CD14-positive monocyte (primary cell): ENCODE measurements around the gene EXOSC2. TPM values are rescaled to one million over a fixed set of nuclear protein-coding genes. Genes with fewer than 3 reads are reported as not detected.
A peak's percentile ranks its signal among the peaks of the same experiment; 100 is the strongest.

Source experiments
- DNase-seq, 3 donors: peaks; one replicate each; pipeline ENCODE4 v3.0.0-alpha.2; 2011 to 2022
- H2AFZ ChIP-seq: 2 replicates; pipeline ENCODE4 v1.6.0; 2012; ENCODE audit warnings: mild to moderate bottlenecking, low read depth, low read length, inconsistent platforms; ENCODE audit not compliant: insufficient read depth, poor library complexity, severe bottlenecking
- H3K27ac ChIP-seq, 2 donors: 1 replicate in 1 of 2; 2 replicates in 1 of 2; pipeline ENCODE4 v1.5.1; 2012 to 2013; ENCODE audit warnings: low read length in 2 of 2, control low read depth in 1 of 2, inconsistent platforms in 1 of 2, low read depth in 1 of 2, mild to moderate bottlenecking in 1 of 2
- H3K27me3 ChIP-seq, 2 donors: one replicate each; pipeline versions ENCODE4 v1.6.0 to v1.6.1; 2011 to 2013; ENCODE audit warnings: low read length in 2 of 2; ENCODE audit not compliant: control insufficient read depth in 2 of 2, insufficient read depth in 2 of 2
- H3K36me3 ChIP-seq, 2 donors: replicated peaks in 1 of 2; 1 replicate in 1 of 2; 2 replicates in 1 of 2; pipeline versions ENCODE4 v1.5.1 to v1.6.1; 2012 to 2013; ENCODE audit warnings: low read length in 2 of 2, control low read depth in 1 of 2, inconsistent platforms in 1 of 2, mild to moderate bottlenecking in 1 of 2; ENCODE audit not compliant: insufficient read depth in 2 of 2, control insufficient read depth in 1 of 2
- H3K4me1 ChIP-seq, 2 donors: 1 replicate in 1 of 2; 2 replicates in 1 of 2; pipeline versions ENCODE4 v1.5.1 to v1.6.1; 2012 to 2013; ENCODE audit warnings: low read length in 2 of 2, control low read depth in 1 of 2, inconsistent platforms in 1 of 2, mild to moderate bottlenecking in 1 of 2, moderate library complexity in 1 of 2; ENCODE audit not compliant: insufficient read depth in 2 of 2, control insufficient read depth in 1 of 2
- H3K4me2 ChIP-seq: replicated peaks from 2 replicates; pipeline ENCODE3; 2012; ENCODE audit warnings: low read length, moderate library complexity, mild to moderate bottlenecking; ENCODE audit not compliant: poor library complexity, severe bottlenecking; ENCODE audit errors: extremely low read depth
- H3K4me3 ChIP-seq, 3 experiments: fragments of 200-600 bp in 1 of 3; sonication (generic) in 1 of 3; replicated peaks in 1 of 3; 1 replicate in 2 of 3; 2 replicates in 1 of 3; pipeline ENCODE4 v1.5.1; 2011 to 2013; ENCODE audit warnings: low read length in 3 of 3, mild to moderate bottlenecking in 3 of 3, control low read depth in 2 of 3, low read depth in 2 of 3, inconsistent platforms in 1 of 3, moderate library complexity in 1 of 3
- H3K79me2 ChIP-seq: 2 replicates; pipeline ENCODE4 v1.6.0; 2012; ENCODE audit warnings: mild to moderate bottlenecking, control low read depth, inconsistent platforms, low read length, moderate library complexity; ENCODE audit not compliant: insufficient read depth
- H3K9ac ChIP-seq: 2 replicates; pipeline ENCODE4 v1.6.0; 2017; ENCODE audit warnings: low read length, mild to moderate bottlenecking; ENCODE audit not compliant: insufficient read depth, poor library complexity, severe bottlenecking
- H3K9me3 ChIP-seq, 2 donors: replicated peaks in 1 of 2; 1 replicate in 1 of 2; 2 replicates in 1 of 2; pipeline versions ENCODE4 v1.5.1 to v1.6.1; 2012 to 2013; ENCODE audit warnings: low read length in 2 of 2, control low read depth in 1 of 2; ENCODE audit not compliant: control insufficient read depth in 1 of 2, insufficient read depth in 1 of 2
- H4K20me1 ChIP-seq: 2 replicates; pipeline ENCODE4 v1.6.0; 2012; ENCODE audit warnings: mild to moderate bottlenecking, low read length, control low read depth, moderate library complexity; ENCODE audit not compliant: insufficient read depth
- H3K27ac Mint-ChIP-seq, 7 donors: one replicate each; pipeline ENCODE4 v1.8.0; 2020; ENCODE audit warnings: mild to moderate bottlenecking in 7 of 7, mixed read lengths in 7 of 7, moderate library complexity in 6 of 7, inconsistent platforms in 2 of 7
- H3K27me3 Mint-ChIP-seq, 3 donors: one replicate each; pipeline ENCODE4 v1.8.0; 2021 to 2022; ENCODE audit warnings: low read depth in 3 of 3, mild to moderate bottlenecking in 3 of 3, mixed read lengths in 3 of 3, moderate library complexity in 3 of 3, inconsistent platforms in 1 of 3
- H3K36me3 Mint-ChIP-seq, 2 donors: one replicate each; pipeline ENCODE4 v1.8.0; 2020; ENCODE audit warnings: mixed read lengths in 2 of 2, inconsistent platforms in 1 of 2, mild to moderate bottlenecking in 1 of 2
- H3K4me1 Mint-ChIP-seq: one replicate; pipeline ENCODE4 v1.8.0; 2020; ENCODE audit warnings: mild to moderate bottlenecking, mixed read lengths
- H3K4me3 Mint-ChIP-seq, 2 donors: one replicate each; pipeline ENCODE4 v1.8.0; 2020; ENCODE audit warnings: mild to moderate bottlenecking in 2 of 2, mixed read lengths in 2 of 2, moderate library complexity in 1 of 2
- H3K9me3 Mint-ChIP-seq, 7 donors: one replicate each; pipeline ENCODE4 v1.8.0; 2020 to 2022; ENCODE audit warnings: mixed read lengths in 7 of 7, mild to moderate bottlenecking in 6 of 7, moderate library complexity in 6 of 7, inconsistent platforms in 2 of 7
- CTCF ChIP-seq: fragments of 200-600 bp; IDR thresholded peaks from one replicate; pipeline ENCODE4 v1.8.0; 2022; ENCODE audit warnings: antibody characterized with exemption, mild to moderate bottlenecking
- WGBS: methylation state at CpG from one replicate; pipeline ENCODE4 v1.1.5; 2013; ENCODE audit warnings: missing lambda C conversion rate; ENCODE audit not compliant: insufficient coverage; 5-methylcytosine and 5-hydroxymethylcytosine counted together
- intact Hi-C, 2 donors: fragments of 100-400 bp; cut with micrococcal nuclease; formaldehyde crosslinking; loops; one replicate each; pipeline versions ENCODE4 v1.15.0 to v1.15.1; 2023
- polyA plus RNA-seq, 3 donors: library from polyadenylated mRNA; depleted of rRNA in 1 of 3; unstranded in 2 of 3; stranded (reverse) in 1 of 3; fragments of 300-500 nt in 2 of 3; fragments of >200 nt in 1 of 3; fragmentation: Illumina TruSeq in 2 of 3; gene quantifications; 1 replicate in 2 of 3; 2 replicates in 1 of 3; pipeline ENCODE4 v1.2.3, GENCODE V29; 2012 to 2021

The EXOSC2 gene
- polyA plus RNA-seq, 3 donors, result 10.2 to 15.8 (median 11.2) TPM

GRCh38 chr9:130665029-130665430 is 28.6 kb upstream of the EXOSC2 start:
- Histone ChIP-seq H3K36me3 (no peaks in the 10 kb centered on the region), H3K9ac (no peak overlapping the region), H2AFZ (no peak overlapping the region), H3K79me2 (no peaks in the 10 kb centered on the region), H4K20me1 (no peaks in the 10 kb centered on the region), H3K4me3 (no peak overlapping the region), H3K4me2 (no peak overlapping the region), H3K27me3 (peaks cover 60 to 84% of the 10 kb centered on the region in 2 donors), H3K4me1 (peaks cover 3 to 5% of the 10 kb centered on the region in 2 donors), H3K27ac (no peak overlapping the region), H3K9me3 (peaks cover 0 to 17% of the 10 kb centered on the region in 2 donors)
- intact Hi-C loops, result no loop called here
- H3K4me3 Mint-ChIP-seq, result peak overlapping the region in 1 of 2 donors; percentile 75
- TF ChIP-seq CTCF, result no peak
- peaks cover 0 to 23% (median 0%) of the 10 kb centered on the region in 7 donors for H3K9me3 Mint-ChIP-seq
- H3K27me3 Mint-ChIP-seq, result peaks cover 78 to 97% (median 92%) of the 10 kb centered on the region in 3 donors
- peaks cover 7% of the 10 kb centered on the region for H3K4me1 Mint-ChIP-seq
- no peak for DNase-seq
- no peak overlapping the region for H3K27ac Mint-ChIP-seq
- WGBS, result 3% methylated on average over 14 of the region's 26 CpGs
- H3K36me3 Mint-ChIP-seq, result peaks cover 2 to 4% of the 10 kb centered on the region in 2 donors

- peaks cover 0 to 23% (median 0%) of the 10 kb centered on the region in 7 donors for H3K9me3 Mint-ChIP-seq
- Histone ChIP-seq H3K79me2 (no peaks in the 10 kb centered on the region), H4K20me1 (no peaks in the 10 kb centered on the region), H2AFZ (no peak overlapping the region), H3K4me1 (peaks cover 2 to 3% of the 10 kb centered on the region in 2 donors), H3K27ac (no peak overlapping the region), H3K27me3 (peaks cover 57 to 78% of the 10 kb centered on the region in 2 donors), H3K9me3 (peaks cover 0 to 17% of the 10 kb centered on the region in 2 donors), H3K4me3 (no peak overlapping the region), H3K9ac (no peak overlapping the region), H3K36me3 (no peaks in the 10 kb centered on the region), H3K4me2 (no peak overlapping the region)
- peak overlapping the region in 1 of 2 donors; percentile 76 for H3K4me3 Mint-ChIP-seq
- H3K27ac Mint-ChIP-seq, result no peak overlapping the region
- 5% methylated on average over 50 of the region's 61 CpGs for WGBS
- H3K4me1 Mint-ChIP-seq, result peaks cover 7% of the 10 kb centered on the region
- no peak for DNase-seq
- peaks cover 2 to 4% of the 10 kb centered on the region in 2 donors for H3K36me3 Mint-ChIP-seq
- peaks cover 76 to 97% (median 91%) of the 10 kb centered on the region in 3 donors for H3K27me3 Mint-ChIP-seq
- no peak for TF ChIP-seq CTCF
- intact Hi-C loops, result no loop called here
Measured at GRCh38 chr9:130665431-130666392, 27.9 kb upstream of the EXOSC2 start.
